T-helper 2 cell treated with Interferon-gamma antibody and Interleukin-4, amounts not matched to agents 100 ng/mL and 5 ng/mL, for 36 hours (primary cell): Measurements from ENCODE around the gene ACP4. TPM values are rescaled to one million over a fixed set of nuclear protein-coding genes. Genes with fewer than 3 reads are reported as not detected.

Experiments used
- intact Hi-C: fragments of 100-400 bp; cut with micrococcal nuclease; formaldehyde crosslinking; loops from one replicate; pipeline ENCODE4 v1.15.1; 2023
- total RNA-seq: library from RNA; stranded (reverse); gene quantifications from 2 replicates; pipeline ENCODE4 v1.2.3, GENCODE V29; 2022

ACP4 gene
- total RNA-seq, 1 donor from 2014 or later = not detected

DNA sequence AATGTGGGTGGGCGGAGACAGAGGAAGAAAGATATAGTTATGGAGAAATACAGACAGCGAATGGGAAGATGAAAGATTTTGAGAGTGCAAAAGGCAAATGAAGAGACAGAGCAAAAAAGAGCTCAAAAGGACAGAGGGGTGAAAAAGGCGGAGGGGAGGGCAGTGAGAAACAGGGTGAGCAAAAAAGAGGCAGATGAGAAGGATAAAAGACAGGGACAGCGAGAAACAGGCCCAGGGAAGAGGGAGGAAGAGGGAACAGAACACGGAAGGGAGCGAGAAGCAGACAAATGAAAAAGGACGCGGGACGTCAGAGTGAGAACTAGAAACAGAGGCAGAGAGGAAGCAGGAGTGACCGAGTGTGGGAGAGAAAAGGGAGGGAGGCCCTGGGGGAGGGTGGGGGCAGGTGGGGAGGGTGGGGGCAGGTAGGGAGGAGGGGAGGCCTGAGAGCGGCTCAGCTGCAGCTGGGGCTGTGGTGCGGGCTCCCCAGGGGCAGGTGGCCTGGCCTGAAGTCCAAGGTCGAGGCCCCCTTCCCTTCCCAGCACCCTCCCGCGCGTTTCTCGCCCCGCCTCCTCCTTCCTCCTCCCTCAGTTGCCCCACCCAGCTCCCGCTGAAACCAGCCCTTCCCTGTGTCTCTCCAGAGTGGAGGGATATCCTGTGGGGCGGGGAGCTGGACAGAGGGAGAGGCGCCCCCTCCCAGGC lies 30.5 kb downstream of the ACP4 start:
- intact Hi-C loops = no loop called here

DNA sequence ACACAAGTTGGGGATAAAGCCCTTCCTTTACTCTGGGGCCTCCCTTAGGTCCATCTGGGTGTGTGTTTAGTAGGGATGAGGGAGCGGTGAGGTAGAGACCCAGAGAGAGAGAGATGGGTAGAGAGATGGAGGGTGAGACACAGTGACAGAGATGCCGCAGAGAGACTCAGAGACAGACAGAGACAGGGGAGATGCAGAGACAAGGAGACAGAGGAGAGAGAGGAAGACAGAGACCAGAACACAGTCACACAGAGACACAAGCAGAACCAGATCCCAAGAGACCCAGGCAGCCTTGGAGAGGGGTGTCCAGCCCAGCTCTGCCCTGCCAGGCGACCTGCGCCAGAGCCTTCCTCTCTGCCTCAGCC lies 31.0 kb downstream of the ACP4 start:
- intact Hi-C loops = no loop called here

DNA sequence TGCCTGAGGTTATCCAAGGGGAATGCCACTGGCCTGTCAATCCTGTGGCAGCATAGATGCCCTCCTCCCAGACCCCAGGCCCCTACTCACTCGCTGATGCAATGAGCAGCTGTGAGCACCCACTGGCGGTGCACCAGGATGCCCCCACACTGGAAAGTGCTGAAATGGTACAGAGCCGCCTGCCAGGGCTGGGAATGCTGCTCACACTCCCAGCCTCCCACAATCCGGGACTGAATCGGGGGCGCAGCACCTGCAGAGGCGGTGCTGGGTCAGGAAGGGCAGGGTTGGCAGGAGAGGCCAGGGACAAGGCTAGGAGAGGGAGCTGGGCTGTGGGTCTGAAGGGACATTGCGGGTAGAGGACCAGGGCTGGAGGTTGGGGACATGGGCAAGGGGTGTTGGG lies 31.4 kb downstream of the ACP4 start:
- intact Hi-C loops = no loop called here

DNA sequence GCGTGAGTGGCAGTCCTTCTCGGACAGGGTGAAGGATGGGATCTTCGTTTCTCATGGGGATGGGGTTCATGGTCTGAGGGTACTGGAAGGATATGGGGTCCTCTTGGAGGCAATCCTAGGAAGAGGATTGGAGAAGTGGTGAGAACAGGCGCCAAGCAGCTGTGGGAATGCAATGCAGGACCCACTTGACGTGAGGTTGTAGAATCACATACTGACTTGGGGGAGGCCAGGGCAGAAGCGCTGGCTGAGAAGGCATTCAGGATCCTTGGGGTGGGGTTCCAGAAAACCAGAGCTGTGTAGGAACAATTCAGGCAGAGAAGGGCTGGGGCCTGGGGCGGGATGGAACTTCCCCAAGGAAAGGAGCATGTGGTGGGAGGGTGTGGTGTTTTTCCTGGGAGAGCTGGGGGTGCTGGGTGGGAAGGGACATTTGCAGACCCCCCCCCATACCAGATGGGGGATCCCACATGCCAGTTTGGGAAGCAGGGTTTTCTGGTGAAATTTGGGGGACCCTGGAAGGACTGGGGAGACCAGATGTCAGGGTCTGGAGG lies 32.5 kb downstream of the ACP4 start:
- intact Hi-C loops = no loop called here

- intact Hi-C loops = no loop called here
Observed at GRCh38 chr19:50823389-50824042, 33.3 kb downstream of the ACP4 start, which contains the start of gene KLK1. TSS of gene KLK1 (minus strand) at chr19:50823787. CDS start at chr19:50823748, 39 bp downstream.

DNA sequence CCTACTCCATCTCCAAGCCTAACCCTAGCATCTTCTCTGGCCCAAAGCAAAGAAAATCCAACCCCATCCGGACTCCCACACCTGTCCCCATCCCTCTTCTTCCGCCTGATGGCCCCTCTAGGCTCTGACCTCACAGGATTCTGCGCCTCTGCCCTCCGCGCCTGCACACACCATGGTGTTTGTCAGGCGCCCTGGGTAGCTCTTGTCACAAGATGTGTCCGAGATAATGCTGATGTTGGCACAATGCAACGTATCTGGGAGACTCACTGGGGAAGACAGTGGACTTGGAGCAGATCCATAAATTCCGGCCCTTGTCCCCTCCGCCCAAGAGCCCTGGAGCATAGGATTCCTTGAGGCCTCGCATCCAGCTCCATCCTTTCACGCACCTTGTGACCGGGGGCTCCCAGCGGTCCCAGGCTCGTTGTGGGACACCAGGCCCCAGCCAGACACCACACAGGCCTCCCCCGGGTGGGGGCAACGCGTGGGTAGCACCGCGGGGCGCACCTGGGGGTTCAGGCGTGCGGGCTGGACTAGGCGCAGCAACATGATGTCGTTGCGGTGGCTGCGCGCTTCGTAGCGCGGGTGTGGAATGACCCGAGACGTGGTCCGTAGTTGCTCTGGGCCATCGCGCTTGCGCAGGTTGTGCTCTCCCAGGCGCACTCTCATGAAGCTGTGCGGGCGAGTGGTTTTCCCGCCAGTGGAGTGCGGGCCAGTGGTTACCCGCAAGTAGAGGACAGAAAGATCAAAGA lies 36.5 kb downstream of the ACP4 start:
- intact Hi-C loops = no loop called here

GRCh38 chr19:50827476-50827875 lies 37.3 kb downstream of the ACP4 start:
- intact Hi-C loops = no loop called here

DNA sequence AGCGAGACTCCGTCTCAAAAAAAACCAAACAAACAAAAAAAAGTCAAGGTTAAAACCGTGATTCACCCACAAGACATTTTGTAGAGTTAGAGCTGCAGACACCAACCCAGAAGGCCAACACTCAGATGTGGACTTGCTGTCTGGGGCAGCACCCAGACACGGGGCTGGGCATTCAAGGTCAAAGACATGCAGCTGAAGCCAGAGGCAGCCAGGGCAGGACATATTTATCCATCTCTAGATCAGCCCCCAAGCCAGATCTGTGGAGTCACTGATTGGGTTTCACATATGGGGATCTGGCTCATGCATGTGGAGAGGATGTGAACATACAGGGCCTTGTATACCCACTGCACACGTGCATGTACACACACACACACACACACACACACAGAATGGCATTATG lies 39.6 kb downstream of the ACP4 start:
- intact Hi-C loops = no loop called here

DNA sequence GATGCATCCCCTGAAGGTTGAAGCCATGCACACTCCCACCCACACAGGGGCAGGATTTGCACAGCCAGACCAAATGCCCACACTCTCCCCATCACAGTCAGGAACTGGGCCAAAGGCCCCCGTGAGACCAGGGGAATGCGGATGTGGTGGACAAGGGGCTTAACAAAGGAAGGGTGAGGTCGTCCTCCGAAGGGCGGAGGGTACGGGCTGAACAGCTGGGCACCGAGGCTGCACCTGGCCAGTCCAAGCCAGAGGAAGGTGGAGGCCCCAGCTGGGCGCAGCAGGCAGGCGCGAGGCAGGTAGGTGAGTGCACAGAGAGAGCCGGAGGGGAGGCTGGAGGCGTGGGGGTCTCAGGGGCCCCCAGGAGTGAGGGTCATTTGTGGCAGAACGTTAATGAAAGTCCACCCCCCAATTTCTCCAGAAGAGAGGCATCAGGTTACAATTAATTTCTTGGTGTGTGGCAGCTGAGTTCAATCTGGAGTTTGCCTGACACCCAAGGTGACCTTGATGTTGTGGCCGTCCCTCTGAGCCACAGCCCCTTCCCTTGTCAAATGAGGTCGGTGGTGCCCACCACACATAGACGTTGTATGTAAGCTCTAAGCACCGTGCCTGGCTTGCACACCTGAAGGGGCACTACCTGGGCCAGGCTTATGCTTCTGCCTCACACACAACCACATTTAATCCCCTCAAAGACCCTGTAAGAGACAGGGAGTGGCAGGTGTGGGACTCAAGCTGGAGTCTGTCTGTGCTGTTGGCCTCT lies 40.2 kb downstream of the ACP4 start:
- intact Hi-C loops = no loop called here

DNA sequence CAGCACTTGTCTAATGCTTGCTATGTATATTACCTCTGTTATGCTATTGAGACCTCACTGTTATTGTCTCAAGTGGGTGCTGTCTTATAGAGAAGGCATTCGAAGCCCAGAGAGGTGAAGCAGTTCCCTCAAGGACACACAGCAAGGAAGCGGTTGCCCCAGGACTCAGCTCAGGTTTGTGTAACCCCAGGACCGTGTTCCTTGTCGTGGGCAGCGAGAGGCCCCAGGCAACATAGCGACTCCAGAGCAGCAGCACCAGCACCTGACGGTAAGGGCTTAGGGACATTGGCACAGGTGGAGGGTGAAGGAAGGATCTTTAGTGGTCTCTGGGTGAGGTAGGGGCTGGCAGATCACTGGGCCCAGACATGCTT lies 40.8 kb downstream of the ACP4 start:
- intact Hi-C loops = no loop called here

- intact Hi-C loops = no loop called here
Observed at GRCh38 chr19:50832666-50833065, 42.5 kb downstream of the ACP4 start.

DNA sequence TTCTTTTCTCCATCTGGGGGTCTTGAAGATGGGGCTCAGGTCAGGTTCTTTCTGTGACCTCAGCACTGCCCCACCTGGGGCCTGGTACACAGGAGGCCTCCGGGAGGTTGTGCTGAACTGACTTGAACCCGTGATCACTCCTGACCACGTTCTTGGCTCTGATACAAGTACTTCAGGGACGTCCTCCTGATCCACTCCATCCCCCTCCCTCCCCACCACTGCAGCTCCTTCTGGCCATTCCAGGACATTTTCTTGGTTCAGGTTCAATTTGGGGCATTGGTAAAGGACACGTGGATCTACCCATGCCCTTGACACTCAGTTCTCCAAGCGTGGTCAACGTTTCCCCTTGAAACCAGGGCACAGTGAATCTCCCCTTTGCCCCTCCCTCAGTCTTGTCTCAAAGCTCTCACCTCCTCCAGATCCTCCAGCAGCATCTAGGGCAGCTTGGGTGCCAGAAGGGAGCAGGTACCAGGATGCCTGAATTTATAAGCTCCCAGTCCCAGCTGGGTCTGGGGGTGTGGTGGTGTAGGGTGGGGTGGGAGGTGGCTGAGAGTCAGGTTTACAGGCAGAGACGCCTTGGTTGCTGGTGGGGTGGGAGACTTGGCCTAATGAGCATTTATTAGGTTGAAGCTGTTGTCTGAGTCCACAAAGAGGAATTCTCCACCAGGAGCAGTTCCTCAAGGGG lies 43.0 kb downstream of the ACP4 start, which contains the start of gene KLK15:
TSS of gene KLK15 (minus strand) at position 458 of the 685 bp plus-strand sequence. CDS start 2,082 bp downstream, outside the sequence.
- intact Hi-C loops = no loop called here

GRCh38 chr19:50833802-50834167 lies 43.6 kb downstream of the ACP4 start:
- intact Hi-C loops = no loop called here

DNA sequence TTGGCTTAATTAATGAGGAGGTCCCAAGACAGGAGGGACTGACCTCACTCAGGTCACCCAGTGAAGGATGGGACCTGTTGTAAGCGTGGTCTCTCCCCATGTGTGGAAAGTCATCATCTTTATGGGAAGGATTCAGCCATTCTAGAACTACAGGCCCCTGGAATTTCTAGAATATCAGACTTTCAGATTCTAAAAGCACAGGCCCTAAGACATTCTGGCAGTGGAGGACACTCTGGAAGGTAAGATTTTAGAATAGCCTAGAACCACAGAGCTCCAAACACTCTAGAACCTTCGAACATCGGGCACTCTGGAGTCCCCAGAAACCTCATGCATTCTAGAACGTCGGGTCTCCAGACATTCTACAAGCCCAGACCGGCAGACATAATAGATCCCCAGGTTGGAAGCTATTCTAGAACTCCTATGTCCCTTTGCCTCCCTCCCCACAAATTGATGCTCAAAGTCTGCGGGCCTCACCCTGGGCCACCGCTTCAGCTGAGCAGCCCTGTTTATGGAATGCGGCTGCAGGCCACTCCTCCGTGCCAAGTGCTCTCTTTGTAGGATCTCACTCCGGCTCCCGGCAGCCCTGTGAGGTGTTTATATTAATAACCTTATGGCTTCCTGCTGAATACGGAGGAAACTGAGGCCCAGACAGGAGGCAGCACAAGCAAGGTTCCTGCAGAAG lies 45.0 kb downstream of the ACP4 start:
- intact Hi-C loops = loop anchor here (1.0 kb wide), 1 partner anchor 17 kb away; no protein-coding TSS in a partner anchor

GRCh38 chr19:50835785-50836542 lies 45.7 kb downstream of the ACP4 start:
- intact Hi-C loops = loop anchor here (1.0 kb wide), 2 partner anchors 18 to 31 kb away; no protein-coding TSS in a partner anchor

- intact Hi-C loops = loop anchor here (1.0 kb wide), 1 partner anchor 31 kb away; no protein-coding TSS in a partner anchor
Observed at GRCh38 chr19:50836543-50837195, 46.5 kb downstream of the ACP4 start.

- intact Hi-C loops = no loop called here
Observed at GRCh38 chr19:50837300-50837699, 47.1 kb downstream of the ACP4 start.

DNA sequence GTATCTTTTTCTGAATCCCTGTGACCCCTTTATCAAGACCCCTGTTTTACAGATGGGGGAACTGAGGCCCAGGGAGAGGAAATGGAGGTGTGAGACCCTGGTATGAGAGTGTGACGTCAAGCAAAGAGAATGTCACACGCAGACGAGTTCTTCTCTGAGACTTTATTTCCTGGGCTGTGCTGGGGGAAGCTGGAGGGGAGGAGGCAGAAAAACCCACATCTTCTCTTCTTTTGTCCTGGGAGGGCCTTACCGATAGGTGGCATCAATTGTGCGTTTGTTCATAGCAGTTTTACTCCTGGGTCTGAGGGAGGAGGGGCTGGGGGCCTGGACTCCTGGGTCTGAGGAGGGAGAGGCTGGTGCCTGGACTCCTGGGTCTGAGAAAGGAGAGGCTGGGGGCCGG lies 48.0 kb downstream of the ACP4 start:
- intact Hi-C loops = no loop called here
